ENCODE data around the gene WLS.

GRCh38 chr1:68120136-68120791 lies 112.1 kb downstream of the WLS start:
- TF ChIP-seq ZNF384 (IDR thresholded peaks at IDR 0.05) (no peak), FOXM1 (IDR thresholded peaks at IDR 0.05; ENCODE audit: borderline replicate concordance) (no peak), SP1 (IDR thresholded peaks at IDR 0.05) (no peak), ELF4 (IDR thresholded peaks at IDR 0.05) (no peak), NFRKB (IDR thresholded peaks at IDR 0.05) (no peak), SUZ12 (IDR thresholded peaks at IDR 0.05) (no peak), ARNT (IDR thresholded peaks at IDR 0.05) (no peak), LEF1 (IDR thresholded peaks at IDR 0.05; ENCODE audit: borderline replicate concordance) (no peak), FOXK2 (IDR thresholded peaks at IDR 0.05) (no peak), CTBP1 (IDR thresholded peaks at IDR 0.05; ENCODE audit: borderline replicate concordance) (no peak), FOXA1 (IDR thresholded peaks at IDR 0.05) (no peak)

Measured in HEK293T (cell line).